HepG2 (cell line): ENCODE data around the gene MLC1. TPM values are rescaled to one million over a fixed set of nuclear protein-coding genes. Genes with fewer than 3 reads are reported as not detected.

Experiments used
- ATAC-seq: fragments of 200-7000 bp; cut with Tn5 transposase; 3 replicates; pipeline ENCODE4 v1.9.1; 2020; ENCODE audit warnings: mild to moderate bottlenecking, moderate library complexity
- BruUV-seq: library from RNA; stranded (reverse); fragments of 400-500 nt; replicated peaks from 2 replicates; lab custom pipeline; 2021; lab: Mats Ljungman, UMichigan
- CTCF ChIA-PET: fragments of 300-600 bp; formaldehyde crosslinking; extraction: SDS; loops from one replicate; lab custom pipeline; 2021; ENCODE audit warnings: low total read pairs, inconsistent platforms, low intra/inter-chr PET ratio; lab: Yijun Ruan, JAX
- POLR2A ChIA-PET: fragments of 350-600 bp; sonication (Branson Sonifier 250); formaldehyde crosslinking; loops from one replicate; lab custom pipeline; 2020; ENCODE audit warnings: antibody characterized with exemption, inconsistent platforms; lab: Yijun Ruan, JAX
- DNase-seq: peaks from one replicate; pipeline ENCODE4 v3.0.0-alpha.2; 2015; ENCODE audit warnings: low spot score
- FAIRE-seq: peaks from 3 replicates; lab custom pipeline; 2011; peaks lifted over from hg19 to GRCh38; lab: Jason Lieb, UNC
- H2AFZ ChIP-seq: one replicate; pipeline ENCODE4 v1.6.1; 2011; ENCODE audit warnings: low read length, inconsistent platforms
- H3K27ac ChIP-seq: fragments of 300-600 bp; 3 replicates; pipeline ENCODE4 v1.8.0; 2011; ENCODE audit warnings: mixed run types, mild to moderate bottlenecking, mixed read lengths, low read length, inconsistent platforms; ENCODE audit not compliant: insufficient read depth; ENCODE audit errors: extremely low read length
- H3K27me3 ChIP-seq, 2 experiments: fragments of 200-600 bp in 1 of 2; 2 replicates in 1 of 2; 3 replicates in 1 of 2; pipeline versions ENCODE4 v1.6.0 to v1.8.0; 2011; ENCODE audit warnings: low read length in 2 of 2, mild to moderate bottlenecking in 2 of 2, moderate library complexity in 2 of 2, inconsistent platforms in 1 of 2; ENCODE audit not compliant: insufficient read depth in 2 of 2, control insufficient read depth in 1 of 2
- H3K36me3 ChIP-seq, 2 experiments: fragments of 200-600 bp in 1 of 2; replicated peaks in 1 of 2; 2 replicates in 1 of 2; 3 replicates in 1 of 2; pipeline versions ENCODE4 v1.5.1 to v1.8.0; 2011; ENCODE audit warnings: low read length in 2 of 2, inconsistent platforms in 1 of 2; ENCODE audit not compliant: insufficient read depth in 2 of 2, control insufficient read depth in 1 of 2
- H3K4me1 ChIP-seq: 2 replicates; pipeline ENCODE4 v1.5.1; 2012; ENCODE audit warnings: low read length, inconsistent platforms; ENCODE audit not compliant: insufficient read depth
- H3K4me2 ChIP-seq: 2 replicates; pipeline ENCODE4 v1.6.0; 2011; ENCODE audit warnings: low read depth, low read length, inconsistent platforms
- H3K4me3 ChIP-seq, 3 experiments: fragments of 200-600 bp in 1 of 3; sonication (generic), shearing (Covaris generic) in 1 of 3; replicated peaks in 1 of 3; 2 replicates each; pipeline ENCODE4 v1.5.1; 2011 to 2016; ENCODE audit warnings: low read length in 3 of 3, inconsistent platforms in 2 of 3, low read depth in 2 of 3, mild to moderate bottlenecking in 2 of 3, control low read depth in 1 of 3, mixed read lengths in 1 of 3; ENCODE audit not compliant: insufficient read depth in 1 of 3
- H3K79me2 ChIP-seq: one replicate; pipeline ENCODE4 v1.6.1; 2011; ENCODE audit warnings: low read length, inconsistent platforms; ENCODE audit not compliant: insufficient read depth
- H3K9ac ChIP-seq: 2 replicates; pipeline ENCODE4 v1.6.0; 2011; ENCODE audit warnings: mild to moderate bottlenecking, low read depth, low read length, inconsistent platforms; ENCODE audit not compliant: insufficient read depth
- H3K9me3 ChIP-seq: 2 replicates; pipeline ENCODE4 v1.5.1; 2012; ENCODE audit warnings: mild to moderate bottlenecking, low read length
- H4K20me1 ChIP-seq: 2 replicates; pipeline ENCODE4 v1.6.0; 2011; ENCODE audit warnings: inconsistent platforms, mild to moderate bottlenecking, low read length, moderate library complexity; ENCODE audit not compliant: insufficient read depth
- AFF4 ChIP-seq: sonication (generic); formaldehyde crosslinking; IDR thresholded peaks from 2 replicates; pipeline ENCODE4 v1.4.0; 2020; ENCODE audit warnings: missing genetic modification reagents
- CREB3 ChIP-seq: sonication (generic); formaldehyde crosslinking; IDR thresholded peaks from 2 replicates; pipeline ENCODE4 v1.5.0; 2020; ENCODE audit warnings: missing genetic modification reagents
- HBP1 ChIP-seq: IDR thresholded peaks from 2 replicates; pipeline ENCODE4 v1.6.1; 2016; ENCODE audit warnings: low read depth, control low read depth
- HDAC6 ChIP-seq: fragments of 200-600 bp; sonication (generic); IDR thresholded peaks from 2 replicates; pipeline ENCODE4 v1.7.0; 2017; ENCODE audit warnings: mild to moderate bottlenecking, antibody characterized with exemption, low read length, low read depth
- PHF21A ChIP-seq: sonication (generic); formaldehyde crosslinking; IDR thresholded peaks from 2 replicates; pipeline ENCODE4 v1.5.0; 2020; ENCODE audit warnings: mild to moderate bottlenecking, missing genetic modification reagents
- PRDM4 ChIP-seq: sonication (generic); formaldehyde crosslinking; IDR thresholded peaks from 2 replicates; pipeline ENCODE4 v1.9.0; 2021; ENCODE audit warnings: missing genetic modification reagents, borderline replicate concordance
- RCOR2 ChIP-seq: IDR thresholded peaks from 2 replicates; pipeline ENCODE4 v1.6.1; 2016; ENCODE audit warnings: missing biosample characterization, missing genetic modification reagents
- SP4 ChIP-seq: sonication (generic); formaldehyde crosslinking; IDR thresholded peaks from 2 replicates; pipeline ENCODE4 v1.8.1; 2023; ENCODE audit warnings: mild to moderate bottlenecking, missing genetic modification reagents
- SRY ChIP-seq: sonication (generic); formaldehyde crosslinking; IDR thresholded peaks from 2 replicates; pipeline ENCODE4 v1.8.0; 2022; ENCODE audit warnings: mild to moderate bottlenecking, missing genetic modification reagents
- ZNF34 ChIP-seq: sonication (generic); formaldehyde crosslinking; IDR thresholded peaks from 2 replicates; pipeline ENCODE4 v1.4.0; 2020; ENCODE audit warnings: mild to moderate bottlenecking, missing genetic modification reagents, borderline replicate concordance
- ZNF354B ChIP-seq: sonication (generic); formaldehyde crosslinking; IDR thresholded peaks from 2 replicates; pipeline ENCODE4 v1.8.0; 2022; ENCODE audit warnings: mild to moderate bottlenecking, missing genetic modification reagents
- WGBS: methylation state at CpG from one replicate; pipeline ENCODE4 v1.1.6; 2017; ENCODE audit warnings: low lambda C conversion rate; 5-methylcytosine and 5-hydroxymethylcytosine counted together
- in situ Hi-C: cut with HindIII; loops from 2 replicates; pipeline ENCODE4 v1.10.0; 2017; ENCODE audit warnings: low pct_unique_long_range_greater_than_20kb; ENCODE audit not compliant: extremely low pct_ligation_motif_present
- intact Hi-C: fragments of 100-400 bp; cut with micrococcal nuclease; formaldehyde crosslinking; loops from one replicate; pipeline ENCODE4 v1.10.0; 2022; ENCODE audit not compliant: unreplicated experiment
- polyA plus RNA-seq, 8 experiments: library from polyadenylated mRNA; depleted of rRNA in 3 of 8; stranded (reverse) in 7 of 8; unstranded in 1 of 8; fragments of >200 nt; fragmentation: Illumina TruSeq in 4 of 8; extraction: Trizol in 4 of 8; gene quantifications; 2 replicates each; pipeline versions ENCODE4 v1.2.1 to v1.2.3, GENCODE V29; 2011 to 2016; ENCODE audit warnings: low read depth in 4 of 8, missing spikeins in 1 of 8, mixed read lengths in 1 of 8; ENCODE audit not compliant: insufficient read depth in 1 of 8
- total RNA-seq, 5 experiments: library from RNA; depleted of rRNA; stranded (reverse); fragments of >200 nt; fragmentation: Illumina TruSeq; extraction: Trizol; gene quantifications; 2 replicates each; pipeline ENCODE4 v1.2.3, GENCODE V29; 2016; ENCODE audit warnings: low read depth in 1 of 5

MLC1 gene
- total and polyA plus RNA-seq, 2 of the 13 experiments (the other 11 are each of a cell fraction or from before 2014, with no cell fraction given): not detected

- H3K9me3 ChIP-seq: no peaks in the 10 kb centered on the region
- no peaks in the 10 kb centered on the region for H3K79me2 ChIP-seq
- TF ChIP-seq PRDM4: no peak
- TF ChIP-seq ZNF354B (CRISPR knock-in tag): no peak
- no peak for TF ChIP-seq SP4 (CRISPR knock-in tag)
- no peak for TF ChIP-seq ZNF34 (CRISPR knock-in tag)
- no peak for TF ChIP-seq CREB3
- TF ChIP-seq HBP1: no peak
- no peak for TF ChIP-seq RCOR2 (CRISPR knock-in tag)
- TF ChIP-seq HDAC6: no peak
- no peak for TF ChIP-seq SRY
- no peak for TF ChIP-seq AFF4 (CRISPR knock-in tag)
- TF ChIP-seq PHF21A (CRISPR knock-in tag): no peak
- no peaks in the 10 kb centered on the region for H3K36me3 ChIP-seq
- H4K20me1 ChIP-seq: no peaks in the 10 kb centered on the region
- no peak overlapping the region for H2AFZ ChIP-seq
- FAIRE-seq: no peak
- POLR2A ChIA-PET: no interaction called here
- in situ Hi-C loops (no loop called here), intact Hi-C loops (no loop called here)
- H3K4me3 ChIP-seq: no peak overlapping the region
- peaks cover 3 to 51% of the 10 kb centered on the region in 2 experiments; a peak in 4 of 5 replicates for H3K27me3 ChIP-seq
- H3K9ac ChIP-seq: no peak overlapping the region
- no peak for DNase-seq
- H3K4me1 ChIP-seq: no peaks in the 10 kb centered on the region
- 9% methylated on average over 6 of the region's 12 CpGs for WGBS
- ATAC-seq: no peak
- no TSS peak for BruUV-seq
- no peak overlapping the region for H3K4me2 ChIP-seq
- no peak overlapping the region for H3K27ac ChIP-seq
- CTCF ChIA-PET: no interaction called here
Observed at GRCh38 chr22:50048061-50048765, 37.0 kb downstream of the MLC1 start.
